ENCODE data around the gene WDR49. TPM values are rescaled to one million over a fixed set of nuclear protein-coding genes. Genes with fewer than 3 reads are reported as not detected.

Gene WDR49
- total RNA-seq, 8 experiments from 2014 or later = 0.46 to 60.4 (median 1.6) TPM; not detected in 2

GRCh38 chr3:167473863-167474262 is 179.9 kb downstream of the WDR49 start, which contains the start of gene SERPINI2:
Gene SERPINI2, minus strand, starts transcription at chr3:167474042. Its CDS starts 2,208 bp downstream, at chr3:167471834.
- no peak within 1 kb of the TSS for H3K4me3 ChIP-seq
- in situ Hi-C loops (cut with MboI; ENCODE audit: low pct_unique_long_range_greater_than_20kb in 2 of 9, low sequenced_read_pairs in 9 of 9, unreplicated experiment in 9 of 9) = no loop called here
- WGBS, 10 experiments = 0 to 91% (median 49%) methylated on average over 1 to 4 of the region's 4 CpGs
- ATAC-seq (replicated peaks in 6 of 8) = no peak
- peaks cover 0 to 17% of the 10 kb centered on the region in 2 donors for H3K4me1 ChIP-seq (replicated peaks in 1 of 2)
- H3K27ac ChIP-seq = no peak within 1 kb of the TSS

- in situ Hi-C loops (cut with MboI; ENCODE audit: low pct_unique_long_range_greater_than_20kb in 2 of 9, low sequenced_read_pairs in 9 of 9, unreplicated experiment in 9 of 9) = no loop called here
- 3 to 97% (median 10%) methylated on average over 2 to 3 of the region's 3 CpGs; no CpG with 5 or more reads in 3 of the 10 experiments for WGBS, 10 experiments
- no peak for ATAC-seq (replicated peaks in 6 of 8)
- Histone ChIP-seq H3K4me1 (replicated peaks in 1 of 2) (peaks cover 0 to 7% of the 10 kb centered on the region in 2 donors), H3K27ac (no peak overlapping the region), H3K4me3 (no peak overlapping the region)
Observed at GRCh38 chr3:167469381-167469780, 184.4 kb downstream of the WDR49 start.

- 2 to 100% (median 92%) methylated on average over 1 to 5 of the region's 5 CpGs for WGBS, 10 experiments
- ATAC-seq (replicated peaks in 6 of 8) = peak in 1 of 8 experiments; percentile 21
- in situ Hi-C loops (cut with MboI; ENCODE audit: low pct_unique_long_range_greater_than_20kb in 2 of 9, low sequenced_read_pairs in 9 of 9, unreplicated experiment in 9 of 9) = no loop called here
- Histone ChIP-seq H3K4me3 (no peak overlapping the region), H3K27ac (no peak overlapping the region), H3K4me1 (replicated peaks in 1 of 2) (peaks cover 0 to 5% of the 10 kb centered on the region in 2 donors)
Observed at GRCh38 chr3:167467848-167468611, 185.7 kb downstream of the WDR49 start.

GRCh38 chr3:167466966-167467365 is 186.8 kb downstream of the WDR49 start:
- in situ Hi-C loops (cut with MboI; ENCODE audit: low pct_unique_long_range_greater_than_20kb in 2 of 9, low sequenced_read_pairs in 9 of 9, unreplicated experiment in 9 of 9) = no loop called here
- Histone ChIP-seq H3K4me1 (replicated peaks in 1 of 2) (peaks cover 0 to 5% of the 10 kb centered on the region in 2 donors), H3K27ac (no peak overlapping the region), H3K4me3 (no peak overlapping the region)
- ATAC-seq (replicated peaks in 6 of 8) = peak in 1 of 8 experiments; percentile 26

GRCh38 chr3:167456157-167456799 is 197.5 kb downstream of the WDR49 start:
- WGBS, 10 experiments = 12 to 90% (median 84%) methylated on average over 2 to 5 of the region's 6 CpGs; no CpG with 5 or more reads in 1 of the 10 experiments
- in situ Hi-C loops (cut with MboI; ENCODE audit: low pct_unique_long_range_greater_than_20kb in 2 of 9, low sequenced_read_pairs in 9 of 9, unreplicated experiment in 9 of 9) = no loop called here
- Histone ChIP-seq H3K4me3 (no peak overlapping the region), H3K4me1 (replicated peaks in 1 of 2) (no peaks in the 10 kb centered on the region), H3K27ac (no peak overlapping the region)
- ATAC-seq (replicated peaks in 6 of 8) = no peak

- no peak for ATAC-seq (replicated peaks in 6 of 8)
- in situ Hi-C loops (cut with MboI; ENCODE audit: low pct_unique_long_range_greater_than_20kb in 2 of 9, low sequenced_read_pairs in 9 of 9, unreplicated experiment in 9 of 9) = no loop called here
- no peak overlapping the region for H3K27ac ChIP-seq
- WGBS, 10 experiments = 20 to 100% (median 90%) methylated on average over 1 to 2 of the region's 2 CpGs; no CpG with 5 or more reads in 3 of the 10 experiments
- H3K4me1 ChIP-seq (replicated peaks in 1 of 2) = no peaks in the 10 kb centered on the region
- no peak overlapping the region for H3K4me3 ChIP-seq
Observed at GRCh38 chr3:167453815-167454214, 199.9 kb downstream of the WDR49 start.

- Histone ChIP-seq H3K4me1 (replicated peaks in 1 of 2) (no peaks in the 10 kb centered on the region), H3K4me3 (no peak overlapping the region), H3K27ac (no peak overlapping the region)
- in situ Hi-C loops (cut with MboI; ENCODE audit: low pct_unique_long_range_greater_than_20kb in 2 of 9, low sequenced_read_pairs in 9 of 9, unreplicated experiment in 9 of 9) = no loop called here
- 0 to 80% (median 29%) methylated on average over 1 of the region's 1 CpG; no CpG with 5 or more reads in 1 of the 10 experiments for WGBS, 10 experiments
- no peak for ATAC-seq (replicated peaks in 6 of 8)
Observed at GRCh38 chr3:167451282-167451681, 202.5 kb downstream of the WDR49 start.

- H3K4me1 ChIP-seq (replicated peaks in 1 of 2) = no peaks in the 10 kb centered on the region
- 5 to 100% (median 90%) methylated on average over 1 to 2 of the region's 2 CpGs for WGBS, 10 experiments
- no peak for ATAC-seq (replicated peaks in 6 of 8)
- H3K4me3 ChIP-seq = no peak overlapping the region
- in situ Hi-C loops (cut with MboI; ENCODE audit: low pct_unique_long_range_greater_than_20kb in 2 of 9, low sequenced_read_pairs in 9 of 9, unreplicated experiment in 9 of 9) = no loop called here
- H3K27ac ChIP-seq = no peak overlapping the region
Observed at GRCh38 chr3:167450675-167451074, 203.1 kb downstream of the WDR49 start.

- Histone ChIP-seq H3K27ac (no peak overlapping the region), H3K4me1 (replicated peaks in 1 of 2) (no peaks in the 10 kb centered on the region), H3K4me3 (no peak overlapping the region)
- 0 to 100% (median 84%) methylated on average over 2 to 5 of the region's 5 CpGs for WGBS, 10 experiments
- in situ Hi-C loops (cut with MboI; ENCODE audit: low pct_unique_long_range_greater_than_20kb in 2 of 9, low sequenced_read_pairs in 9 of 9, unreplicated experiment in 9 of 9) = no loop called here
- no peak for ATAC-seq (replicated peaks in 6 of 8)
Observed at GRCh38 chr3:167450195-167450594, 203.5 kb downstream of the WDR49 start.

GRCh38 chr3:167445491-167445890 is 208.3 kb downstream of the WDR49 start:
- Histone ChIP-seq H3K4me1 (replicated peaks in 1 of 2) (no peaks in the 10 kb centered on the region), H3K4me3 (no peak overlapping the region), H3K27ac (no peak overlapping the region)
- in situ Hi-C loops (cut with MboI; ENCODE audit: low pct_unique_long_range_greater_than_20kb in 2 of 9, low sequenced_read_pairs in 9 of 9, unreplicated experiment in 9 of 9) = no loop called here
- no peak for ATAC-seq (replicated peaks in 6 of 8)

GRCh38 chr3:167441256-167441655 is 212.5 kb downstream of the WDR49 start:
- no peak overlapping the region for H3K27ac ChIP-seq
- WGBS, 10 experiments = 0 to 100% (median 58%) methylated on average over 1 to 2 of the region's 2 CpGs; no CpG with 5 or more reads in 2 of the 10 experiments
- ATAC-seq (replicated peaks in 6 of 8) = no peak
- H3K4me1 ChIP-seq (replicated peaks in 1 of 2) = no peaks in the 10 kb centered on the region
- H3K4me3 ChIP-seq = no peak overlapping the region
- in situ Hi-C loops (cut with MboI; ENCODE audit: low pct_unique_long_range_greater_than_20kb in 2 of 9, low sequenced_read_pairs in 9 of 9, unreplicated experiment in 9 of 9) = no loop called here

- WGBS, 10 experiments = 0 to 100% (median 68%) methylated on average over 1 to 2 of the region's 2 CpGs; no CpG with 5 or more reads in 3 of the 10 experiments
- no peak for ATAC-seq (replicated peaks in 6 of 8)
- Histone ChIP-seq H3K4me1 (replicated peaks in 1 of 2) (no peaks in the 10 kb centered on the region), H3K4me3 (no peak overlapping the region), H3K27ac (no peak overlapping the region)
- in situ Hi-C loops (cut with MboI; ENCODE audit: low pct_unique_long_range_greater_than_20kb in 2 of 9, low sequenced_read_pairs in 9 of 9, unreplicated experiment in 9 of 9) = no loop called here
Observed at GRCh38 chr3:167437428-167438139, 216.2 kb downstream of the WDR49 start.
